ENCODE data around the gene NREP. TPM values are rescaled to one million over a fixed set of nuclear protein-coding genes. Genes with fewer than 3 reads are reported as not detected.
"Not testable (repeated sequence)": the region's sequence is repeated elsewhere in the genome, so short reads cannot be mapped to it uniquely, and the experiment has no call there.

NREP gene
- total and polyA plus RNA-seq, 2 experiments from 2014 or later, result 681 to 981 TPM

- DNase-seq (ENCODE audit: low read depth in 1 of 2, low spot score in 1 of 2), result peak in 1 of 2 donors; percentile 18
- H3K4me1 ChIP-seq (ENCODE audit: low read depth), result peaks cover under 1% of the 10 kb centered on the region
- H3K27ac ChIP-seq, result peak overlapping the region; percentile 13
- no peak for TF ChIP-seq CTCF (IDR thresholded peaks at IDR 0.05; ENCODE audit: low read depth, low read length)
- no peaks in the 10 kb centered on the region for H3K9me3 ChIP-seq (ENCODE audit: low read depth)
- H3K4me3 ChIP-seq, result no peak overlapping the region
- H3K36me3 ChIP-seq, result peaks cover 5% of the 10 kb centered on the region
- H3K27me3 ChIP-seq, result no peaks in the 10 kb centered on the region
These were observed 34.9 kb downstream of the NREP start for GRCh38 chr5:111722140-111722539.

GRCh38 chr5:111720333-111720890, 36.6 kb downstream of the NREP start:
- Histone ChIP-seq H3K4me3 (no peak overlapping the region), H3K27me3 (no peaks in the 10 kb centered on the region), H3K4me1 (ENCODE audit: low read depth) (no peaks in the 10 kb centered on the region), H3K36me3 (no peaks in the 10 kb centered on the region), H3K9me3 (ENCODE audit: low read depth) (no peaks in the 10 kb centered on the region), H3K27ac (no peak overlapping the region)
- no peak for TF ChIP-seq CTCF (IDR thresholded peaks at IDR 0.05; ENCODE audit: low read depth, low read length)
- DNase-seq (ENCODE audit: low read depth in 1 of 2, low spot score in 1 of 2), result no peak

- no peak for TF ChIP-seq CTCF (IDR thresholded peaks at IDR 0.05; ENCODE audit: low read depth, low read length)
- Histone ChIP-seq H3K9me3 (ENCODE audit: low read depth) (no peaks in the 10 kb centered on the region), H3K36me3 (no peaks in the 10 kb centered on the region), H3K4me1 (ENCODE audit: low read depth) (no peaks in the 10 kb centered on the region), H3K27ac (no peak overlapping the region), H3K4me3 (no peak overlapping the region), H3K27me3 (no peaks in the 10 kb centered on the region)
- no peak for DNase-seq (ENCODE audit: low read depth in 1 of 2, low spot score in 1 of 2)
These were observed 37.2 kb downstream of the NREP start for GRCh38 chr5:111719773-111720172.

GRCh38 chr5:111716789-111717188, 40.2 kb downstream of the NREP start:
- not testable (repeated sequence) for H3K27me3 ChIP-seq; H3K4me3 ChIP-seq; H3K9me3 ChIP-seq (ENCODE audit: low read depth); H3K36me3 ChIP-seq; H3K4me1 ChIP-seq (ENCODE audit: low read depth); DNase-seq (ENCODE audit: low read depth in 1 of 2, low spot score in 1 of 2); H3K27ac ChIP-seq

DNA sequence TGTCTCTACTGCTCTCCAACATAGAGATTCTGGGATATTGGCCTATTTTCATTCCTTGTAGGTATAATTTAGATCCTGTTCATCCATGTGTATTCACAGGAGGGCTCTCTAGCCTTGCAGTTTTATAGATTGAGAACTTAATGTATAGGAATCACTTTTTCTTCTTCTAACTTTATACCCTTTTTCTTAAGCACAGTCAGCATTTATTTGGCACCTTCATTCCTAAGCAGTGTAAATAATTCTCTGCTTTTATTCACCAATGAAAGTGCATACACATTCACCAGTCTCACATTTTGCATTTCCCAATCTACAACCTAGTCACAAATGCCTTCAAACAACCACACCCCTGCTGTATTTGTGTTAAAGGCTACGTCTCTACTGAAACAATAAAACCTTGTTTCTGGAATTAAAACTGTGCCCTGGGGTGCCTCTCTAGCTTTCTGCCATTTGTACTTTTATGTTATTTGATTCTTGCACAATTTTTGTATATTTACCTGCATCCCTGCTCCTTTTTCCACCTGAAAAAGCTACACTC, 49.3 kb downstream of the NREP start:
- H3K9me3 ChIP-seq (ENCODE audit: low read depth), result no peaks in the 10 kb centered on the region
- H3K27ac ChIP-seq, result no peak overlapping the region
- H3K4me3 ChIP-seq, result no peak overlapping the region
- H3K4me1 ChIP-seq (ENCODE audit: low read depth), result peaks cover 4% of the 10 kb centered on the region
- DNase-seq (ENCODE audit: low read depth in 1 of 2, low spot score in 1 of 2), result no peak
- no peaks in the 10 kb centered on the region for H3K27me3 ChIP-seq
- TF ChIP-seq CTCF (IDR thresholded peaks at IDR 0.05; ENCODE audit: low read depth, low read length), result no peak
- no peaks in the 10 kb centered on the region for H3K36me3 ChIP-seq

GRCh38 chr5:111706345-111706744, 50.6 kb downstream of the NREP start:
- peak in 1 of 2 donors; percentile 42 for DNase-seq (ENCODE audit: low read depth in 1 of 2, low spot score in 1 of 2)
- Histone ChIP-seq H3K27ac (no peak overlapping the region), H3K4me1 (ENCODE audit: low read depth) (peaks cover 4% of the 10 kb centered on the region), H3K4me3 (no peak overlapping the region), H3K27me3 (no peaks in the 10 kb centered on the region), H3K9me3 (ENCODE audit: low read depth) (no peaks in the 10 kb centered on the region), H3K36me3 (no peaks in the 10 kb centered on the region)
- TF ChIP-seq CTCF (IDR thresholded peaks at IDR 0.05; ENCODE audit: low read depth, low read length), result no peak

Data from cardiac muscle cell (in vitro differentiated cells and primary cell).